H1 (cell line): ENCODE results near the gene PPIB. TPM values are rescaled to one million over a fixed set of nuclear protein-coding genes. Genes with fewer than 3 reads are reported as not detected.

Experiments
- CTCF ChIA-PET: fragments of 300-600 bp; sonication (Branson Sonifier 250); formaldehyde crosslinking; loops from one replicate; lab custom pipeline; 2021; ENCODE audit not compliant: partially characterized antibody; lab: Charles Lee
- POLR2A ChIA-PET: fragments of 300-600 bp; sonication (Branson Sonifier 250); formaldehyde crosslinking; loops from one replicate; lab custom pipeline; 2021; ENCODE audit warnings: inconsistent platforms; ENCODE audit not compliant: partially characterized antibody; lab: Charles Lee
- DNase-seq, 2 experiments: peaks; one replicate each; pipeline versions ENCODE4 v3.0.0 to v3.0.0-alpha.2; 2010 to 2022; ENCODE audit warnings: low spot score in 2 of 2, low read depth in 1 of 2, mixed read lengths in 1 of 2
- FAIRE-seq: peaks from 2 replicates; lab custom pipeline; 2011; peaks lifted over from hg19 to GRCh38; lab: Jason Lieb, UNC
- H2AFZ ChIP-seq: 2 replicates; pipeline ENCODE4 v1.8.1; 2012; ENCODE audit warnings: low read length, inconsistent platforms
- H2AK5ac ChIP-seq: 2 replicates; pipeline ENCODE4 v1.6.1; 2013; ENCODE audit warnings: low read depth, low read length
- H2BK120ac ChIP-seq: replicated peaks from 2 replicates; pipeline ENCODE3; 2013; ENCODE audit warnings: low read depth, low read length, inconsistent platforms
- H2BK12ac ChIP-seq: 2 replicates; pipeline ENCODE4 v1.6.1; 2013; ENCODE audit warnings: low read depth, low read length
- H2BK15ac ChIP-seq: 2 replicates; pipeline ENCODE4 v1.6.1; 2013; ENCODE audit warnings: low read length
- H2BK20ac ChIP-seq: 2 replicates; pipeline ENCODE4 v1.6.1; 2013; ENCODE audit warnings: low read length
- H2BK5ac ChIP-seq: 2 replicates; pipeline ENCODE4 v1.6.1; 2013; ENCODE audit warnings: low read depth, low read length
- H3K14ac ChIP-seq: 2 replicates; pipeline ENCODE4 v1.6.1; 2013; ENCODE audit warnings: inconsistent platforms; ENCODE audit not compliant: insufficient read length
- H3K18ac ChIP-seq: 2 replicates; pipeline ENCODE4 v1.6.1; 2013; ENCODE audit warnings: low read length; ENCODE audit errors: extremely low read depth
- H3K23ac ChIP-seq: 2 replicates; pipeline ENCODE4 v1.6.1; 2013; ENCODE audit warnings: inconsistent platforms; ENCODE audit not compliant: insufficient read length
- H3K23me2 ChIP-seq: 2 replicates; pipeline ENCODE4 v1.6.1; 2013; ENCODE audit warnings: low read depth, low read length
- H3K27ac ChIP-seq: 2 replicates; pipeline ENCODE4 v1.6.1; 2011; ENCODE audit warnings: low read depth, low read length, inconsistent platforms
- H3K27me3 ChIP-seq, 4 experiments: replicated peaks in 1 of 4; 1 replicate in 1 of 4; 2 replicates in 3 of 4; pipeline versions ENCODE4 v1.6.1 to v1.8.1; 2011 to 2013; ENCODE audit warnings: low read length in 3 of 4, mild to moderate bottlenecking in 3 of 4, inconsistent platforms in 2 of 4, mixed read lengths in 2 of 4, moderate library complexity in 1 of 4; ENCODE audit not compliant: control insufficient read depth in 3 of 4, insufficient read depth in 3 of 4; ENCODE audit errors: extremely low read depth in 1 of 4
- H3K36me3 ChIP-seq, 4 experiments: 2 replicates each; pipeline versions ENCODE4 v1.6.1 to v1.8.1; 2011 to 2013; ENCODE audit warnings: mild to moderate bottlenecking in 4 of 4, low read length in 3 of 4, moderate library complexity in 2 of 4, control low read depth in 1 of 4, inconsistent platforms in 1 of 4; ENCODE audit not compliant: insufficient read depth in 4 of 4, control insufficient read depth in 2 of 4
- H3K4ac ChIP-seq: replicated peaks from 2 replicates; pipeline ENCODE3; 2013; ENCODE audit warnings: low read length, low read depth, mixed read lengths, inconsistent platforms; ENCODE audit not compliant: insufficient read length
- H3K4me1 ChIP-seq, 4 experiments: replicated peaks in 1 of 4; 1 replicate in 1 of 4; 2 replicates in 3 of 4; pipeline versions ENCODE4 v1.6.1 to v1.8.1; 2011 to 2013; ENCODE audit warnings: low read length in 3 of 4, inconsistent platforms in 2 of 4, mixed read lengths in 1 of 4; ENCODE audit not compliant: insufficient read depth in 4 of 4, control insufficient read depth in 3 of 4
- H3K4me2 ChIP-seq, 2 experiments: 2 replicates each; pipeline versions ENCODE4 v1.6.1 to v1.8.1; 2011 to 2013; ENCODE audit warnings: low read depth in 2 of 2, low read length in 2 of 2, control low read depth in 1 of 2, inconsistent platforms in 1 of 2, mild to moderate bottlenecking in 1 of 2; ENCODE audit not compliant: insufficient read depth in 1 of 2
- H3K4me3 ChIP-seq, 4 experiments: fragments of 200-600, 300-600 bp in 1 of 4; sonication (generic), shearing (Covaris generic), sonication (Bioruptor Twin) in 1 of 4; 2 replicates each; pipeline versions ENCODE4 v1.5.1 to v1.8.1; 2011 to 2016; ENCODE audit warnings: low read length in 4 of 4, low read depth in 3 of 4, control low read depth in 2 of 4, inconsistent platforms in 2 of 4, mild to moderate bottlenecking in 2 of 4, mixed read lengths in 1 of 4, moderate library complexity in 1 of 4; ENCODE audit not compliant: insufficient read depth in 2 of 4; ENCODE audit errors: extremely low read depth in 1 of 4
- H3K56ac ChIP-seq: replicated peaks from 2 replicates; pipeline ENCODE3; 2013; ENCODE audit warnings: low read depth, mild to moderate bottlenecking, mixed read lengths, low read length, inconsistent platforms; ENCODE audit not compliant: insufficient read length
- H3K79me1 ChIP-seq: 2 replicates; pipeline ENCODE4 v1.6.1; 2013; ENCODE audit warnings: low read depth, low read length, control low read depth
- H3K79me2 ChIP-seq, 2 experiments: 2 replicates each; pipeline versions ENCODE4 v1.6.1 to v1.8.1; 2012 to 2013; ENCODE audit warnings: low read length in 2 of 2, mild to moderate bottlenecking in 2 of 2, inconsistent platforms in 1 of 2; ENCODE audit not compliant: insufficient read depth in 2 of 2, control insufficient read depth in 1 of 2
- H3K9ac ChIP-seq, 4 experiments: replicated peaks in 1 of 4; 1 replicate in 1 of 4; 2 replicates in 3 of 4; pipeline versions ENCODE4 v1.6.1 to v1.8.1; 2011 to 2013; ENCODE audit warnings: low read depth in 3 of 4, low read length in 3 of 4, control low read depth in 2 of 4, mild to moderate bottlenecking in 2 of 4, moderate library complexity in 2 of 4, inconsistent platforms in 1 of 4; ENCODE audit errors: extremely low read depth in 1 of 4
- H3K9me3 ChIP-seq, 2 experiments: 2 replicates each; pipeline versions ENCODE4 v1.6.1 to v1.8.1; 2012 to 2013; ENCODE audit warnings: mild to moderate bottlenecking in 2 of 2, moderate library complexity in 2 of 2, control low read depth in 1 of 2, inconsistent platforms in 1 of 2, low read depth in 1 of 2, low read length in 1 of 2, mixed read lengths in 1 of 2; ENCODE audit not compliant: insufficient read depth in 2 of 2
- H4K20me1 ChIP-seq, 2 experiments: replicated peaks in 1 of 2; 2 replicates each; pipeline versions ENCODE3 to v1.8.1; 2011 to 2013; ENCODE audit warnings: inconsistent platforms in 2 of 2, low read length in 2 of 2, mild to moderate bottlenecking in 1 of 2; ENCODE audit not compliant: insufficient read depth in 2 of 2, control insufficient read depth in 1 of 2
- H4K5ac ChIP-seq: 2 replicates; pipeline ENCODE4 v1.6.1; 2013; ENCODE audit warnings: low read length, low read depth, mixed read lengths, inconsistent platforms; ENCODE audit not compliant: insufficient read length
- H4K8ac ChIP-seq: 2 replicates; pipeline ENCODE4 v1.8.0; 2013; ENCODE audit warnings: mild to moderate bottlenecking, moderate library complexity, low read length, inconsistent platforms; ENCODE audit not compliant: insufficient read depth; ENCODE audit errors: extremely low read depth
- H4K91ac ChIP-seq: replicated peaks from 2 replicates; pipeline ENCODE3; 2013; ENCODE audit warnings: low read length, mixed read lengths, inconsistent platforms; ENCODE audit not compliant: insufficient read length
- EGR1 ChIP-seq: IDR thresholded peaks from 2 replicates; pipeline ENCODE4 v1.6.1; 2011; ENCODE audit warnings: low read depth, low read length, borderline replicate concordance
- JUN ChIP-seq: IDR thresholded peaks from 2 replicates; pipeline ENCODE4 v1.6.1; 2011; ENCODE audit warnings: low read depth, mild to moderate bottlenecking, improper control_type of control experiment, low read length
- NANOG ChIP-seq: IDR thresholded peaks from 2 replicates; pipeline ENCODE4 v1.6.1; 2011; ENCODE audit warnings: low read length, low read depth, mild to moderate bottlenecking, inconsistent platforms; ENCODE audit not compliant: insufficient read depth, poor library complexity, severe bottlenecking
- SRF ChIP-seq: IDR thresholded peaks from 2 replicates; pipeline ENCODE4 v1.6.1; 2011; ENCODE audit warnings: mild to moderate bottlenecking, low read depth, low read length, moderate library complexity
- TAF1 ChIP-seq: IDR thresholded peaks from 2 replicates; pipeline ENCODE4 v1.6.1; 2011; ENCODE audit warnings: mild to moderate bottlenecking, low read depth, low read length
- WGBS, 2 experiments: shearing (Covaris generic) in 1 of 2; methylation state at CpG; one replicate each; pipeline versions ENCODE4 v1.1.6 to v1.1.7; 2013 to 2015; ENCODE audit warnings: low lambda C conversion rate in 2 of 2, mixed read lengths in 2 of 2, inconsistent platforms in 1 of 2, low coverage in 1 of 2, missing lambda C conversion rate in 1 of 2; ENCODE audit not compliant: insufficient replicate concordance in 2 of 2, insufficient coverage in 1 of 2, insufficient read length in 1 of 2; ENCODE audit errors: extremely low coverage in 1 of 2, missing lambda C conversion rate in 1 of 2; 5-methylcytosine and 5-hydroxymethylcytosine counted together
- polyA plus RNA-seq, 7 experiments: library from polyadenylated mRNA; depleted of rRNA in 3 of 7; stranded (reverse) in 5 of 7; unstranded in 2 of 7; fragments of >200 nt in 5 of 7; fragments of 200-250 nt in 2 of 7; gene quantifications; 1 replicate in 5 of 7; 2 replicates in 1 of 7; 4 replicates in 1 of 7; pipeline versions ENCODE4 v1.2.1 to v1.2.3, GENCODE V29; 2011 to 2013; ENCODE audit warnings: missing spikeins in 2 of 7, mixed read lengths in 2 of 7
- total RNA-seq: library from RNA; stranded (reverse); fragmentation: NEBNext Ultra II Directional; extraction: Animal tissue kit (Norgen Biotek cat#: 25700); gene quantifications from 2 replicates; pipeline ENCODE4 v1.2.1, GENCODE V29; 2021

PPIB gene
- total and polyA plus RNA-seq, 2 of the 8 experiments (the other 6 are each of a cell fraction or from before 2014, with no cell fraction given) = 558 to 579 TPM

DNA sequence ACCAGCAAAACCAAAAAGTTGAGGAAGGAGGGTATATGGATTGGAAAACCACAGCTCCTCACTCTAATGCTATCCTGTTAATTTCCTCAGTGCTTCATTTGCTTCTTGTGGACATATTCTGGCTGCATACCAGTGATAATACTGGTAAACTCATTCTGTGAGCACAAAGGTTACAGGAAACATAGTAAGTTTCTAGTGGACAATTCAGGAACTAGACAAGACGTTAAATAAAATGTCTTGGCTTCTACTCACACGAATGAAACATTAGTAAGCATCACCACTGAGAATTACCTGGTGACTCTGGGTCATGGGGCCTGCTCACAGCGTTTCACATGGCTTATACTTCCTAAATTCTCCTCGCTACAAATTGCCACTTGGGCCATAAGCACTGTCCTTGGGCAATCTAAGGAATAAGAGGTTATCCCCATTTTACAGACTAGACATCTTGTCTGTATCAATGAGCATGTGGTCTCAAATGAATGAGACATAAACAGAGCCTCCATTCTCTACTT lies 20.1 kb upstream of the PPIB start:
- POLR2A ChIA-PET = no interaction called here
- Histone ChIP-seq H4K8ac (no peak overlapping the region), H2BK15ac (no peak overlapping the region), H2BK12ac (no peak overlapping the region), H2BK5ac (no peak overlapping the region), H3K9me3 (no peaks in the 10 kb centered on the region), H2AK5ac (no peak overlapping the region), H2BK20ac (no peak overlapping the region), H4K91ac (no peak overlapping the region), H3K27me3 (no peaks in the 10 kb centered on the region), H3K9ac (no peak overlapping the region), H3K36me3 (peaks cover 0 to 4% (median 0%) of the 10 kb centered on the region in 4 experiments; a peak in 3 of 8 replicates), H3K4me2 (no peak overlapping the region), H4K20me1 (peaks cover 0 to 4% of the 10 kb centered on the region in 2 experiments), H2BK120ac (no peak overlapping the region), H3K56ac (no peak overlapping the region), H3K18ac (no peak overlapping the region), H3K4me1 (no peaks in the 10 kb centered on the region), H3K14ac (no peak overlapping the region), H2AFZ (no peak overlapping the region), H3K79me2 (no peaks in the 10 kb centered on the region), H3K27ac (no peak overlapping the region), H3K4ac (no peak overlapping the region), H3K23ac (no peak overlapping the region), H3K79me1 (no peaks in the 10 kb centered on the region; the same call in 1 of the 2 replicates), H3K23me2 (no peaks in the 10 kb centered on the region), H3K4me3 (no peak overlapping the region), H4K5ac (no peak overlapping the region)
- CTCF ChIA-PET = no interaction called here
- no peak for TF ChIP-seq JUN
- TF ChIP-seq TAF1 = no peak
- TF ChIP-seq SRF = no peak
- TF ChIP-seq EGR1 = no peak
- TF ChIP-seq NANOG = no peak
- DNase-seq = no peak
- FAIRE-seq = no peak
- 90% methylated on average over 4 of the region's 4 CpGs; no CpG with 5 or more reads in 1 of the 2 experiments for WGBS, 2 experiments
